Neuronal stem cell (in vitro differentiated cells): Measurements from ENCODE around the gene ANAPC7.

ENCODE experiments used
- DNase-seq: peaks from one replicate; pipeline ENCODE4 v3.0.0-alpha.2; 2013; ENCODE audit warnings: low spot score
- H2AFZ ChIP-seq: one replicate; pipeline ENCODE4 v1.6.1; 2013; ENCODE audit warnings: mild to moderate bottlenecking, low read length, inconsistent platforms
- H2AK5ac ChIP-seq: 2 replicates; pipeline ENCODE4 v1.6.1; 2013; ENCODE audit warnings: low read depth, mild to moderate bottlenecking, inconsistent platforms, low read length, moderate library complexity, mixed read lengths
- H2BK120ac ChIP-seq: 2 replicates; pipeline ENCODE4 v1.6.1; 2013; ENCODE audit warnings: low read depth, mild to moderate bottlenecking, inconsistent platforms, low read length, moderate library complexity, mixed read lengths
- H2BK12ac ChIP-seq: one replicate; pipeline ENCODE4 v1.6.1; 2013; ENCODE audit warnings: low read length, inconsistent platforms
- H2BK15ac ChIP-seq: 2 replicates; pipeline ENCODE4 v1.6.1; 2013; ENCODE audit warnings: mild to moderate bottlenecking, low read length, inconsistent platforms, mixed read lengths
- H2BK5ac ChIP-seq: one replicate; pipeline ENCODE4 v1.6.1; 2013; ENCODE audit warnings: inconsistent platforms, mild to moderate bottlenecking, low read length, moderate library complexity
- H3K14ac ChIP-seq: one replicate; pipeline ENCODE4 v1.6.1; 2013; ENCODE audit warnings: low read length, inconsistent platforms
- H3K18ac ChIP-seq: 2 replicates; pipeline ENCODE4 v1.6.1; 2013; ENCODE audit warnings: low read length, inconsistent platforms
- H3K23ac ChIP-seq: 2 replicates; pipeline ENCODE4 v1.6.1; 2013; ENCODE audit warnings: low read depth, mild to moderate bottlenecking, mixed read lengths, low read length, inconsistent platforms; ENCODE audit not compliant: poor library complexity
- H3K27ac ChIP-seq: replicated peaks from 3 replicates; pipeline ENCODE4 v1.5.1; 2013; ENCODE audit warnings: low read length, inconsistent platforms
- H3K27me3 ChIP-seq, 3 experiments: 2 replicates each; pipeline ENCODE4 v1.6.1; 2013; ENCODE audit warnings: low read length in 3 of 3, mild to moderate bottlenecking in 2 of 3, inconsistent platforms in 1 of 3, low read depth in 1 of 3, mixed read lengths in 1 of 3, moderate library complexity in 1 of 3; ENCODE audit not compliant: control insufficient read depth in 3 of 3, insufficient read depth in 3 of 3
- H3K36me3 ChIP-seq, 2 donors: replicated peaks in 1 of 2; 2 replicates each; pipeline ENCODE4 v1.6.1; 2013; ENCODE audit warnings: low read length in 2 of 2; ENCODE audit not compliant: control insufficient read depth in 2 of 2, insufficient read depth in 2 of 2
- H3K4ac ChIP-seq: 2 replicates; pipeline ENCODE4 v1.6.1; 2013; ENCODE audit warnings: inconsistent platforms, mild to moderate bottlenecking, low read length, moderate library complexity
- H3K4me1 ChIP-seq, 2 donors: 1 replicate in 1 of 2; 2 replicates in 1 of 2; pipeline ENCODE4 v1.6.1; 2013; ENCODE audit warnings: low read length in 2 of 2, low read depth in 1 of 2; ENCODE audit not compliant: control insufficient read depth in 2 of 2, insufficient read depth in 1 of 2
- H3K4me2 ChIP-seq: one replicate; pipeline ENCODE4 v1.6.1; 2013; ENCODE audit warnings: mild to moderate bottlenecking, low read length, inconsistent platforms; ENCODE audit not compliant: insufficient read depth, poor library complexity, severe bottlenecking
- H3K4me3 ChIP-seq, 2 donors: 2 replicates each; pipeline ENCODE4 v1.5.1; 2013; ENCODE audit warnings: low read length in 2 of 2, mild to moderate bottlenecking in 2 of 2, inconsistent platforms in 1 of 2, moderate library complexity in 1 of 2
- H3K79me1 ChIP-seq: one replicate; pipeline ENCODE4 v1.6.1; 2013; ENCODE audit warnings: low read depth, mild to moderate bottlenecking, inconsistent platforms, low read length, moderate library complexity
- H3K9ac ChIP-seq: one replicate; pipeline ENCODE4 v1.6.1; 2013; ENCODE audit warnings: mild to moderate bottlenecking, low read depth, low read length, inconsistent platforms; ENCODE audit not compliant: poor library complexity
- H3K9me3 ChIP-seq, 2 donors: replicated peaks in 1 of 2; 2 replicates each; pipeline versions ENCODE3 to v1.6.1; 2013; ENCODE audit warnings: low read length in 2 of 2, mild to moderate bottlenecking in 2 of 2, inconsistent platforms in 1 of 2, low read depth in 1 of 2, mixed read lengths in 1 of 2, moderate library complexity in 1 of 2; ENCODE audit not compliant: control insufficient read depth in 2 of 2, insufficient read depth in 1 of 2
- H4K8ac ChIP-seq: one replicate; pipeline ENCODE4 v1.6.1; 2013; ENCODE audit warnings: low read depth, mild to moderate bottlenecking, inconsistent platforms, low read length, moderate library complexity
- H4K91ac ChIP-seq: one replicate; pipeline ENCODE4 v1.6.1; 2013; ENCODE audit warnings: low read length, low read depth, mild to moderate bottlenecking, inconsistent platforms; ENCODE audit not compliant: poor library complexity
- WGBS, 2 donors: extraction: QIAGEN DNeasy Blood & Tissue Kit; methylation state at CpG; one replicate each; pipeline ENCODE4 v1.1.7; 2013; ENCODE audit warnings: missing lambda C conversion rate in 2 of 2, mixed read lengths in 1 of 2; ENCODE audit not compliant: insufficient read length in 2 of 2, insufficient replicate concordance in 1 of 2; ENCODE audit errors: extremely low coverage in 2 of 2; 5-methylcytosine and 5-hydroxymethylcytosine counted together

ANAPC7 gene

DNA sequence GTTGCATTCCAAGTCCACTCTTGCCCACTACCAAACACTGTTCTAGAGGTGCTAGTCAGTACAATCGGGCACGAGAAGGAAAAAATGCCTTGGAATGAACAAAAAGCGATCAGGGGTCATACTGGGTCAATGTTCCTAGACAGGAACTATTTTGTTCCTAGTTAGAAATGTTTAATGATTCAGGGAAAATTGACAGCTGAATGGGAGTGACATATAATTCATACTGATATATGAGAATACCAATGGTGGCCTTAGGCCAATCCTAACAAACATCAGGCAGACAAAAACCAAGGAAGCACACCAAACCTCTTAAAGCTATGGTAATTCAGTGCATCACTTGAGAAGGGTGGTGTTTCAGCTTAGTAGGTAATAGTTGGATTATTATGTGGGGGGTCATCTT, 51.1 kb downstream of the ANAPC7 start:
- no peak overlapping the region for H2BK120ac ChIP-seq
- H2BK15ac ChIP-seq, result no peak overlapping the region
- H3K4me2 ChIP-seq, result no peak overlapping the region
- no peak overlapping the region for H3K18ac ChIP-seq
- H2AFZ ChIP-seq, result no peak overlapping the region
- H3K4ac ChIP-seq, result no peak overlapping the region
- no peak overlapping the region for H2BK12ac ChIP-seq
- H3K4me3 ChIP-seq, result no peak overlapping the region
- no peaks in the 10 kb centered on the region for H3K9me3 ChIP-seq
- no peak overlapping the region for H4K8ac ChIP-seq
- no peak overlapping the region for H2AK5ac ChIP-seq
- H2BK5ac ChIP-seq, result no peak overlapping the region
- H3K14ac ChIP-seq, result no peak overlapping the region
- H3K79me1 ChIP-seq, result no peaks in the 10 kb centered on the region
- DNase-seq, result no peak
- H3K27me3 ChIP-seq, result no peaks in the 10 kb centered on the region
- no CpG with 5 or more reads among the region's 3 CpGs for WGBS, 2 donors
- H3K4me1 ChIP-seq, result no peaks in the 10 kb centered on the region
- peaks cover 20 to 52% of the 10 kb centered on the region in 2 donors for H3K36me3 ChIP-seq
- H3K23ac ChIP-seq, result no peak overlapping the region
- no peak overlapping the region for H3K9ac ChIP-seq
- H3K27ac ChIP-seq, result no peak overlapping the region
- no peak overlapping the region for H4K91ac ChIP-seq

DNA sequence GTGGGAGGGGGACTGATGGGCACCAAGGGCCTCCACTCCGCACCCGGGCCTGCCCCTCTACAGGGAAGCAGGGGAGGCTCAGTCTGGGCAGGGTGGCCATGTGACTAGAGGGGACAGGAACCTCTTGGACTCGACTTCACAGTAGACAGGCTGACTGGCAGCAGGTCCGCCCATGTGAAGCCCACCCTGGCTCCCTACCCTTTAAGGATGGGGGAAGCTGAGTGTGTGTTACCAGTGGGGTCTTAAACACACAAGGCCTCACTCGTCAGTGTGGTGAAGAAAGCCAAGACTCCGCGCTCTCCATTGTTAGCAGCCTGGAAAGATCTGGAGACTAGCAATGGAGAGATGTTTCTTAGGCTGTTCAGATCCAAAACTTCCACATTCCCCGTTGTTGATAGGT, 52.4 kb downstream of the ANAPC7 start:
- no peak overlapping the region for H3K14ac ChIP-seq
- no peak overlapping the region for H2BK12ac ChIP-seq
- no peak overlapping the region for H3K27ac ChIP-seq
- no peak overlapping the region for H3K9ac ChIP-seq
- no peak overlapping the region for H2AFZ ChIP-seq
- WGBS, 2 donors, result no CpG with 5 or more reads among the region's 8 CpGs
- H3K4me3 ChIP-seq, result no peak overlapping the region
- H3K18ac ChIP-seq, result no peak overlapping the region
- no peak overlapping the region for H4K8ac ChIP-seq
- H3K23ac ChIP-seq, result no peak overlapping the region
- H2BK15ac ChIP-seq, result no peak overlapping the region
- H2AK5ac ChIP-seq, result no peak overlapping the region
- H3K9me3 ChIP-seq, result no peaks in the 10 kb centered on the region
- no peak overlapping the region for H3K4ac ChIP-seq
- H3K36me3 ChIP-seq, result peaks cover 24 to 65% of the 10 kb centered on the region in 2 donors
- no peak overlapping the region for H2BK5ac ChIP-seq
- no peaks in the 10 kb centered on the region for H3K79me1 ChIP-seq
- no peak for DNase-seq
- H3K27me3 ChIP-seq, result no peaks in the 10 kb centered on the region
- H4K91ac ChIP-seq, result no peak overlapping the region
- no peak overlapping the region for H2BK120ac ChIP-seq
- H3K4me2 ChIP-seq, result no peak overlapping the region
- H3K4me1 ChIP-seq, result no peaks in the 10 kb centered on the region

DNA sequence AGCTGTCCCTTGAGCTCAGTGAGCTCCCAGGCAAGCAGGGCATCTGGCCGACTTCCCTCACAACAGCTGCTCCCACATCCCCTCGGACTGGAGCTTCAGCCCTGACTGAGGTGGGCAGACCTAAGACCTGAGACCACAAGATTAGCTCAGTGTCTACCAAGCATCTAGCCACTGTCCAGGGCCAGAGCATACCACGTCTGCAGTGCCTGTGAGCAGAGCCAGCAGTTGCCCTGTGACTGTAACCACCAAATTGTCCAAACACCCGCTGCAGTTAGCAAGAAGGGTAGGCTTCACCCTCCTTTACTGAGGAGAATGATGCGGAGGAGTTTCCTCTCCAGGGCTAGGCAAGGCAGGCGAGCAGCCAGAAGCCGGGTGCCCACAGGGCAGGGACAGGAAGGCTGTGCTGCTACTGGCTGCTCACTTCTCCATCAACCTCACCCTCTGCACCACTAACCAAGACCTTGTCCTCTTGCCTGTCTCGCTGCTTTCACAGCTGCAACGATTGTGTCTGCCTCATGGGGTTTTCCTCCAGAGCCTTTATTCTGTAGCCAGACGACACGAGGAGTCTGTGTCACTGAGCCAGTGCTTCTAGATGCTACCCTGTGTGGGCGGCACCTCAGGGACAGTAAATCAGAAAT, 53.9 kb downstream of the ANAPC7 start:
- Histone ChIP-seq H4K8ac (no peak overlapping the region), H3K27me3 (no peaks in the 10 kb centered on the region), H3K9me3 (no peaks in the 10 kb centered on the region), H3K23ac (peak overlapping the region; percentile 47), H4K91ac (no peak overlapping the region), H3K4ac (no peak overlapping the region), H3K4me3 (peak overlapping the region in 1 of 2 donors; percentile 26), H3K4me2 (no peak overlapping the region), H3K36me3 (peaks cover 39 to 80% of the 10 kb centered on the region in 2 donors), H3K79me1 (no peaks in the 10 kb centered on the region), H2BK5ac (no peak overlapping the region), H3K9ac (no peak overlapping the region), H2AFZ (no peak overlapping the region), H3K14ac (no peak overlapping the region), H2BK12ac (no peak overlapping the region), H2BK15ac (no peak overlapping the region), H3K27ac (no peak overlapping the region), H2AK5ac (no peak overlapping the region), H3K4me1 (no peaks in the 10 kb centered on the region), H2BK120ac (no peak overlapping the region), H3K18ac (no peak overlapping the region)
- WGBS, 2 donors, result no CpG with 5 or more reads among the region's 12 CpGs
- no peak for DNase-seq

DNA sequence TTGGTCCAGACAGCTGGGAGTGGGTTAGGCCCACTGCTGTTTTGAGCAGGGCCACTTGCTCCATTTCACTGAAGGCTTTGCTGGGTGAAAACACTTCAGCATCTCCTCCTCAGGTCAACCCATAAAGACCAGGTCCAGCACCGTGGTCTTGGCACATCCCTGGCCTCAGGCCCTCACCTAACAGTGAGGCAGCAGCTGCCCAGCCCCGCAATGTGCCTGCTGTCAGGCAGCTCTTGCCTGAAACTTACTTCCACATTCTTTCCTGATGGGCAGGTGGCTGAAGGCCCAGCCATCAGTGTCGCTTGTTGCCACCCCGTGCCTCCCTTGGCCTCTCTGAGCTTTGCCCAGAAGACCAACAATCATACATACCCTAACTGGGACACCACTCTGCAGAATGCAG, 54.4 kb downstream of the ANAPC7 start:
- Histone ChIP-seq H3K27ac (no peak overlapping the region), H3K4me3 (no peak overlapping the region), H3K18ac (no peak overlapping the region), H4K8ac (no peak overlapping the region), H2BK120ac (no peak overlapping the region), H2AK5ac (no peak overlapping the region), H4K91ac (no peak overlapping the region), H3K27me3 (no peaks in the 10 kb centered on the region), H3K79me1 (no peaks in the 10 kb centered on the region), H3K14ac (no peak overlapping the region), H3K4ac (no peak overlapping the region), H3K9me3 (no peaks in the 10 kb centered on the region), H3K36me3 (peaks cover 44 to 85% of the 10 kb centered on the region in 2 donors), H3K4me1 (no peaks in the 10 kb centered on the region), H2AFZ (no peak overlapping the region), H3K23ac (no peak overlapping the region), H2BK12ac (no peak overlapping the region), H2BK15ac (no peak overlapping the region), H2BK5ac (no peak overlapping the region), H3K4me2 (no peak overlapping the region), H3K9ac (no peak overlapping the region)
- WGBS, 2 donors, result no CpG with 5 or more reads among the region's 4 CpGs
- no peak for DNase-seq
